GM12874 (cell line): ENCODE data around the gene TMEM131L.

Source experiments
- TF ChIP-seq, protein P1 (sequence below): IDR thresholded peaks from 2 replicates; pipeline ENCODE4 v1.5.1; 2011; ENCODE audit warnings: low read depth, mild to moderate bottlenecking, control low read depth, low read length, moderate library complexity; ENCODE audit not compliant: insufficient read depth

The TMEM131L gene

GRCh38 chr4:153553155-153553818, 87.1 kb downstream of the TMEM131L start:
- TF ChIP-seq, protein P1, sequence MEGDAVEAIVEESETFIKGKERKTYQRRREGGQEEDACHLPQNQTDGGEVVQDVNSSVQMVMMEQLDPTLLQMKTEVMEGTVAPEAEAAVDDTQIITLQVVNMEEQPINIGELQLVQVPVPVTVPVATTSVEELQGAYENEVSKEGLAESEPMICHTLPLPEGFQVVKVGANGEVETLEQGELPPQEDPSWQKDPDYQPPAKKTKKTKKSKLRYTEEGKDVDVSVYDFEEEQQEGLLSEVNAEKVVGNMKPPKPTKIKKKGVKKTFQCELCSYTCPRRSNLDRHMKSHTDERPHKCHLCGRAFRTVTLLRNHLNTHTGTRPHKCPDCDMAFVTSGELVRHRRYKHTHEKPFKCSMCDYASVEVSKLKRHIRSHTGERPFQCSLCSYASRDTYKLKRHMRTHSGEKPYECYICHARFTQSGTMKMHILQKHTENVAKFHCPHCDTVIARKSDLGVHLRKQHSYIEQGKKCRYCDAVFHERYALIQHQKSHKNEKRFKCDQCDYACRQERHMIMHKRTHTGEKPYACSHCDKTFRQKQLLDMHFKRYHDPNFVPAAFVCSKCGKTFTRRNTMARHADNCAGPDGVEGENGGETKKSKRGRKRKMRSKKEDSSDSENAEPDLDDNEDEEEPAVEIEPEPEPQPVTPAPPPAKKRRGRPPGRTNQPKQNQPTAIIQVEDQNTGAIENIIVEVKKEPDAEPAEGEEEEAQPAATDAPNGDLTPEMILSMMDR: no peak

GRCh38 chr4:153553819-153554170, 87.6 kb downstream of the TMEM131L start:
- TF ChIP-seq, protein P1: no peak

GRCh38 chr4:153555730-153556434, 89.7 kb downstream of the TMEM131L start:
- TF ChIP-seq, protein P1: no peak

DNA sequence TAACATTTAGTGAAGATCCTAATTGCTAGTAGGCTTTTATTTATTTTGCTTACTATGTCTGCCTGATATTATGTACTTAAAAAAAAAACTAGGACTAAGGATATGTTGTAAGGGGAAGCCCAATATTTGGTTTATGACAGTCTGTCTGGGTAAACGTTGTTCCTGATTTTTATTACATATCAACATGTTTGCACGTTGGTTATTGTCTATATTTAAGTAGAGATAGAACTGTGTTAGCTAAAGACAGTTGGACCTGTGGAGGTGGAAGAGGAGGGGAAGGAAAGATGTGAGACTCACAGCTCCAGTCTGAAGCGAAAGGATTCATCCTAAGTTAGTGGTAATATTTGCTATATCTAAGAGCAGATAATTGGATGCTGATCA, 90.3 kb downstream of the TMEM131L start:
- TF ChIP-seq, protein P1: no peak

GRCh38 chr4:153560908-153561307, 94.7 kb downstream of the TMEM131L start:
- TF ChIP-seq, protein P1: no peak

DNA sequence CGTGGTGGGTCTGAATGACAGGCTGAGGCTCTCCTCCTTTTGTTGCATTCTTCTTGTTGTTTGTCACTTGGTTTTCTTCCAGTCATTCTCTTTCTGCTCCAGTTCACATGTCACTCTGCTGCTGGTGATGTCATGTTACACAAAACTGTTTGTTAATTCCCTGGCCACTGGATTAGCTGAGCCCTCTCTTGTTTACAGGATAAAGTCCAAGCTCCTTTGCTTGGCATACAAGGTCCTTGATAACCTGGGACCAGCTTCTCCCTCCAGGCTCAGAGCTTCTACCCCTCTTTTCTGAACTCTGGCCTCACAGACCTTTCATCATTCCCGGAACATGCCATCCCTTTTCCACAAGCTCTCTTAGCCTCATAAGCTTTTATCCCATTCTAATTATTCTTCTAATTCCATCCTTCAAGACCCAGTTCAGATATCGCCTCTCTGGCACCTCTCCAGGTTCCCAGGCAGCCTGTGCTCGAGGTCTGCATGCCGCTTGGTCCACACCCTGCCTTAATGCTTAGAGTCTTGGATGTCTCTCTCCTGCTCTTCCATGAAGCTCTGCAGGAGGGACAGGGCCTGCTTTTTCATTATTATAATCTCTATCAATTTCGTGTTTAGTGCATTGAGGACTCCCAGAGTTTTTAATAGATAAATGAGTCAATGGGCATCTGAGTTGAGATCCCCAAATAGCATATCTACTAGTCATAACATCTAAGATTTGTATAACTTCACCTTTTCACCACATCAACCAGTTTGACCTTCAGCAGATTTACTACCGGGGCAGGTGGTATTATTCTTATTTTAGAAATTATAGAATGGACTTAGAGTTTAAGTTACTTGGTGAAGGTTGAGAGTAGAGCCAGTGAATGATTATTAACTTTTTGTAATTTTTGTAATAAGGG, 98.7 kb downstream of the TMEM131L start:
- TF ChIP-seq, protein P1: no peak

DNA sequence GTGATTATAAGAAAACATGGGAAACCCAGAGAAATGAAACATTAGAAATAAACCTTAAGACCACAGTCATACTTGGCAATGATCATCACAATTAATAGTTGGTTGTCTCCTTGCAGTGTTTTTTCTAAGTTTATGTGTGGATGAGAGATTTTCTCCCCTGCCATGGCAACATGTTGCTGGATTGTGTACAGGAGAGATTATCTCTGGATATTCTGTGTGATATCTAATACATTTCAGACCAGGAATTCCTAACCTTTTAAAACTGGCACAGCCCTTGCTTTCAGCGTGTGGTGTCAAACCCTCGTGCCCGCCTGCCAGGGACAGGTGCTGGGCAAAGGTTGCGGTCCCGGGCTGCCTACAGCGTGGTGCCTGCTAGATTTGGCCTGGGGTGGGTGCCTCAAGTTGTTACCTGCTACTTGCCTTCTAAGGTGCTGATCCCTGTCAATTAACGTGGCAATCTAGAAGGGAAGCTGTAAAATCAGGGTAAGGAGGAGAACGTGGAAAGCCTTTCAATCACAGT, 100.5 kb downstream of the TMEM131L start:
- TF ChIP-seq, protein P1: no peak
